Skin epidermis (tissue), 12 donors: ENCODE data around the gene PAGE1.
"Not testable (repeated sequence)": the region's sequence is repeated elsewhere in the genome, so short reads cannot be mapped to it uniquely, and the experiment has no call there.

Experiments
- H3K27ac ChIP-seq, 21 experiments: fragments of 200-600 bp; sonication (generic) in 11 of 21; one replicate each; pipeline ENCODE4 v1.5.0; 2020; ENCODE audit warnings: mild to moderate bottlenecking in 3 of 21, inconsistent platforms in 2 of 21, moderate library complexity in 2 of 21
- H3K4me3 ChIP-seq, 7 experiments: fragments of 200-600 bp; sonication (generic) in 2 of 7; one replicate each; pipeline ENCODE4 v1.5.0; 2020; ENCODE audit warnings: inconsistent platforms in 2 of 7, mild to moderate bottlenecking in 2 of 7, moderate library complexity in 1 of 7

Gene PAGE1

GRCh38 chrX:49695276-49696180 lies at the start of gene PAGE1:
TSS of gene PAGE1 (minus strand) at chrX:49695984. CDS start at chrX:49694770, 1,214 bp downstream.
- H3K27ac ChIP-seq: no peak within 1 kb of the TSS
- H3K4me3 ChIP-seq: no peak within 1 kb of the TSS

GRCh38 chrX:49741501-49741900 lies 45.7 kb upstream of the PAGE1 start:
- not testable (repeated sequence) for H3K4me3 ChIP-seq, H3K27ac ChIP-seq

- Histone ChIP-seq H3K4me3 (no peak overlapping the region), H3K27ac (no peak overlapping the region)
Observed at GRCh38 chrX:49727847-49728246, 32.1 kb upstream of the PAGE1 start.

GRCh38 chrX:49726966-49727365 lies 31.2 kb upstream of the PAGE1 start:
- no peak overlapping the region for H3K4me3 ChIP-seq
- no peak overlapping the region for H3K27ac ChIP-seq

GRCh38 chrX:49725923-49726904 lies 30.4 kb upstream of the PAGE1 start:
- Histone ChIP-seq H3K27ac (no peak overlapping the region), H3K4me3 (no peak overlapping the region)

GRCh38 chrX:49725401-49725800 lies 29.6 kb upstream of the PAGE1 start:
- H3K27ac ChIP-seq: no peak overlapping the region
- H3K4me3 ChIP-seq: no peak overlapping the region

GRCh38 chrX:49720106-49720505 lies 24.3 kb upstream of the PAGE1 start:
- H3K27ac ChIP-seq, H3K4me3 ChIP-seq: not testable (repeated sequence)

GRCh38 chrX:49712577-49712976 lies 16.8 kb upstream of the PAGE1 start:
- Histone ChIP-seq H3K4me3 (no peak overlapping the region), H3K27ac (no peak overlapping the region)

- H3K4me3 ChIP-seq: no peak overlapping the region
- no peak overlapping the region for H3K27ac ChIP-seq
Observed at GRCh38 chrX:49710744-49711319, 15.0 kb upstream of the PAGE1 start.

GRCh38 chrX:49704691-49705404 lies 9.1 kb upstream of the PAGE1 start:
- no peak overlapping the region for H3K4me3 ChIP-seq
- no peak overlapping the region for H3K27ac ChIP-seq

- Histone ChIP-seq H3K4me3 (no peak overlapping the region), H3K27ac (no peak overlapping the region)
Observed at GRCh38 chrX:49701933-49702332, 6.1 kb upstream of the PAGE1 start.

- H3K27ac ChIP-seq: no peak overlapping the region
- no peak overlapping the region for H3K4me3 ChIP-seq
Observed at GRCh38 chrX:49701323-49701722, 5.5 kb upstream of the PAGE1 start.

- no peak overlapping the region for H3K4me3 ChIP-seq
- no peak overlapping the region for H3K27ac ChIP-seq
Observed at GRCh38 chrX:49675075-49675719, 20.6 kb downstream of the PAGE1 start.

- H3K27ac ChIP-seq: no peak overlapping the region
- no peak overlapping the region for H3K4me3 ChIP-seq
Observed at GRCh38 chrX:49673394-49673793, 22.4 kb downstream of the PAGE1 start.

GRCh38 chrX:49664824-49665223 lies 31.0 kb downstream of the PAGE1 start:
- no peak overlapping the region for H3K4me3 ChIP-seq
- H3K27ac ChIP-seq: no peak overlapping the region

GRCh38 chrX:49661881-49662280 lies 33.9 kb downstream of the PAGE1 start:
- Histone ChIP-seq H3K4me3 (no peak overlapping the region), H3K27ac (no peak overlapping the region)

GRCh38 chrX:49659771-49660170 lies 36.0 kb downstream of the PAGE1 start:
- H3K4me3 ChIP-seq: no peak overlapping the region
- no peak overlapping the region for H3K27ac ChIP-seq

- no peak overlapping the region for H3K4me3 ChIP-seq
- no peak overlapping the region for H3K27ac ChIP-seq
Observed at GRCh38 chrX:49656533-49656932, 39.3 kb downstream of the PAGE1 start.

GRCh38 chrX:49644991-49645637 lies 50.7 kb downstream of the PAGE1 start:
- Histone ChIP-seq H3K27ac (no peak overlapping the region), H3K4me3 (no peak overlapping the region)
